ENCODE data around the gene CFAP410. TPM values are rescaled to one million over a fixed set of nuclear protein-coding genes. Genes with fewer than 3 reads are reported as not detected.

Gene CFAP410
- total and polyA plus RNA-seq, 2 of the 4 experiments (the other 2 are of a cell fraction): 3.8 to 10.3 TPM

- TF ChIP-seq, protein P1, sequence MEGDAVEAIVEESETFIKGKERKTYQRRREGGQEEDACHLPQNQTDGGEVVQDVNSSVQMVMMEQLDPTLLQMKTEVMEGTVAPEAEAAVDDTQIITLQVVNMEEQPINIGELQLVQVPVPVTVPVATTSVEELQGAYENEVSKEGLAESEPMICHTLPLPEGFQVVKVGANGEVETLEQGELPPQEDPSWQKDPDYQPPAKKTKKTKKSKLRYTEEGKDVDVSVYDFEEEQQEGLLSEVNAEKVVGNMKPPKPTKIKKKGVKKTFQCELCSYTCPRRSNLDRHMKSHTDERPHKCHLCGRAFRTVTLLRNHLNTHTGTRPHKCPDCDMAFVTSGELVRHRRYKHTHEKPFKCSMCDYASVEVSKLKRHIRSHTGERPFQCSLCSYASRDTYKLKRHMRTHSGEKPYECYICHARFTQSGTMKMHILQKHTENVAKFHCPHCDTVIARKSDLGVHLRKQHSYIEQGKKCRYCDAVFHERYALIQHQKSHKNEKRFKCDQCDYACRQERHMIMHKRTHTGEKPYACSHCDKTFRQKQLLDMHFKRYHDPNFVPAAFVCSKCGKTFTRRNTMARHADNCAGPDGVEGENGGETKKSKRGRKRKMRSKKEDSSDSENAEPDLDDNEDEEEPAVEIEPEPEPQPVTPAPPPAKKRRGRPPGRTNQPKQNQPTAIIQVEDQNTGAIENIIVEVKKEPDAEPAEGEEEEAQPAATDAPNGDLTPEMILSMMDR (conservative IDR thresholded peaks at IDR 0.05; ENCODE audit: low read depth, low read length): no peak
- TF ChIP-seq CEBPB (IDR thresholded peaks at IDR 0.05; ENCODE audit: low read depth, low read length): no peak
Observed at GRCh38 chr21:44334329-44335030, 4.7 kb downstream of the CFAP410 start (continued).
